Amniotic epithelial cell (primary cell): ENCODE measurements around the gene PRTG.
"Not testable (repeated sequence)": the region's sequence is repeated elsewhere in the genome, so short reads cannot be mapped to it uniquely, and the experiment has no call there.

ENCODE experiments used
- DNase-seq: peaks from one replicate; pipeline ENCODE4 v3.0.0-alpha.2; 2010; ENCODE audit warnings: low read depth

PRTG gene

DNA sequence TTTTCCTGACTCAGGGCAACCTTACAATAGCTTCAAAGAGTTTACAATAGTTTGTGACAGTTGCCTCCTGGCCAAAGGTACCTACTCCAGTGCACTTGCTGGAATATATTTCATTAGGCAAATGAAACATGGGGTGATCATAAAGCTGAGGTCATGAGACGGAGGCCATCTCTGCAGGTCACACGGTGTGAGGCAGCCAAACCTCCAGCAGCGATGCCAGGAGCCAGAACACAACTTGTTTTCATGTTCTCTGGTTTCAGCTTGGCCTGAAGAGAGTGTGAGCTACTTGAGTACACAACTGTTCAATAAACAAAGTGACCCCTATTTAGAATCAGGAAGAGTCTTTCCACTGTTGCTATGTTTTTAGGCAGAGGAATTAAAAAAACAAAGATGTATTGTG, 112.1 kb downstream of the PRTG start:
- no peak for DNase-seq

DNA sequence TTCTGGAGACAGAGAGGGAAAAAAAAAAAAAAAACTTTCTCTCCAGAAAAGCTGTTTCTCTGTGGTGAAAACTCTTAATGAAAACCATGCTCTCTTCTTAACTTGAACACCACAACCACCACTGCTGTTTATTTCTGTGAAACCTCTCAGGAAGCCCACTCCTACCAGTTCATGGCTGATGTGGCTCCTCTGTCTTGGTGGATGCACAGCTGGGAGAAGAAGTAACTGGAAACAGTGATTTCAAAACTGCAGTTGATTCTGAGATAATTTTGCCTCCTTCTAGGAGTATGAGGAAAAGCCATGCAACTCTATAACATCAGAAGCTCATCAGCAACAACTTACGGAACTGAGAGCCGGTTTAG, 114.6 kb downstream of the PRTG start:
- DNase-seq = peak; percentile 7

DNA sequence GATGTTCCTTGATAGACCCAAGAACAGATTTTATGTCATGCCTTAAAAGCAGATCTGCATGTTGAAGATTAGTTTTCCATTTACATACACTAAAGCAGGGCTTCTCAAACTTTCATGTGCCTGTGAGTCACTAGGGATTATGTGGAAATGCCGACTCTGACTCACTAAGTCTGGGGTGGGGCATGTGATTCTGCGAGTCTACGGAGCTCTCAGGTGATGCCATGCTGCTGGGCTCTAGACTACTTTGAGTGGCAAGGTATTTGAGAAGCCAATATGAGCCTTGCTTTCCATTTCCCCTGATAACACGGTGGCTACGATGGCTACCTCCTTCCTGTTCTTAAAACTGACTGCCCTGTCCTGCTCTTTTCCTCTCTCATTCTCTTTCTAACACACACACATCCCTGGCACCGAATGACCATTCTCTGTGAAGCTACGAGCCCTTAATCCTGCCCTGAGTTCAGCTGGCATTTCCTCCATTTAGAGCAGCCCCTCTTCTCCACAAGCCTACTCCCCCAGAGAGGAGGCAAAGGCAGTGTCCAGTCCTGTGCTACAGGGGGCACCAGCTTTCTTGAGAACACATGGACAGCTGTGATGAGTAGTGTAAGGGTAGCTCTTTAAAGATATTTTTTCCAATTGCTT, 115.1 kb downstream of the PRTG start:
- peak; percentile 95 for DNase-seq

DNA sequence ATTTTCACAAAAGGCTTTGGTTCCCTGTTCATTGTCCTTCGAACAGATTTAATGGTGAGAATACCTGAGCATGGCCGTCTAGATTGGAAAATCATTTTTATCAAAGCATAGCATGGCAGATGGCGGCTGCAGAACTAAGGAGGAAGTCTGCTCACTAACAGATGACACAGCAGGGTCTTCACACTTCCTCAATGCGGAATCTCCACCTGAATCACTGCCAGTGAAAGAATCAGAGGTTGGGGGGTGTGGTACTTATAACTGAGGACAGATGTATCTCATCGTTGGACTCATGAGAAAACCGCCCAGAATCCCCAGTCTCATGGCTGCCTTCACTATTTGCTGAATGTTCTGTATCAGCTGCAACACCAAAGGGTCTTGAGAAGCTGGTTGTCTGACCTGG, 123.2 kb downstream of the PRTG start:
- DNase-seq = no peak

DNA sequence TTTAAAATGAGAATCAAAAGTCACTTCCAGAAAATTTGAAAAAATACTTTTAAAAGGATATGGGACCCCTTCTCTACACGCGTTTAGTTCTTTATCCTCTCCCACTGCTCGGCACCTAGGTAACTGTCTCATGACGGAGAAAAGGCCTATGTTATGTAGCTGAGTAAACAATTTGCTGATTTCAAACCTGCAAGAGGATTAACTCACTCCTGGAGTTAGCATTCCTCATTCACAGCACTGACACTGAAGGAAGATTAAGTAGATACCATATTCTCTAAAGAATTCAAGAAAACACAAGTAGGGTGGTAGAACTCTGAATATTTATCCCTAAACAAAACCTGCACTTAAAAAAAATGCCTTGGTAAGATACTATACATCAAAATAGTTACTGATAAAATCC, 124.6 kb downstream of the PRTG start:
- DNase-seq = no peak

DNA sequence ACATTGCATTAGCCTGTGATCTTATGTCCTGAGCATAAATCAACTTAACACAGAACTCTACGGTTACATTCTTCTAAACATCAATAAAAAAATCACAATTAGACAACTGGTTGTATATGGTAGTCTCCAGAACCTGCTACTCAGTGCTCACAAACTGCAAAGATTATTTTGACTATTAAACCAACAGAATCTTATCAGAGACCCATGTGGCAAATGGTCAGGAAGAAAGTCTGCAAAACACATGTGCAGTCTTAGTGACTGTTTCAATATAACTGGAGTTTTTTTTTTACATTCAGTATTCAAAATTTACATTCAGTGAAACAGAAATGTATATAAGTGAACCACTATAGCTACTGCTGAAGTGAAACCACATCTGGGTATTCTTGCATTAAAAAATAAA, 127.5 kb downstream of the PRTG start:
- DNase-seq = no peak

DNA sequence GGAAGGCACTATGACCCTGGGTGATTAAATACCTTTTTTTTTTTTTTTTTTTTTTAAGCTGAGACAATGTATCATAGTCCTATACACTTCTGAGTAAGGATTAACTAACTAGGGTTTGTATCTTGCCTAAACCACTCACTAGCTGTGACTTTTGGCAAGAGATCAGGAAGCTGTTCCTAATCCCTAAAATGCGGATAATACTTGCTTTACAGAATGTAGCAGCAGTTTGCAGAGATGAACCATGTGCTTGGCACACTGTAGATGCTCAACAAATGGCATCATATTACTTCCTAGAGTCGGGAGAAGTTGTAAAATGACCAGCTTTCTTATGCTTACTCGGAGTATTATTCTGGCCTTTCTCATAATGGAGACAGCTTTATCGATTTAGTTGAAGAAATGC, 129.2 kb downstream of the PRTG start:
- no peak for DNase-seq

DNA sequence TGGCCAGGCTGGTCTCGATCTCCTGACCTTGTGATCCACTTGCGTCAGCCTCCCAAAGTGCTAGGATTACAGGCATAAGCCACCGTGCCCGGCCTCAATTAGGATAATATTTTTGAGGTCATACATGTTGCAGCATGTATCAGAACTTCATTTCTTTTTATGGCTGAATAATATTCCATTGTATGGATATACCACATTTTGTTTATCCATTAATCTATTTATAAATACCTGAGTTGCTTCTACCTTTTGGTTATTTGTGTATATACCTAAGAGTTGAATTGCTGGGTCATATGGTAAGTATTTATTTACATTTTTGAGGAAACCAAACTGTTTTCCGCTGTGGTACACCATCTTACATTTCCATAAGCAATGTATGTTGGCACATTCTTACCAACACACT, 136.7 kb downstream of the PRTG start:
- DNase-seq = no peak

DNA sequence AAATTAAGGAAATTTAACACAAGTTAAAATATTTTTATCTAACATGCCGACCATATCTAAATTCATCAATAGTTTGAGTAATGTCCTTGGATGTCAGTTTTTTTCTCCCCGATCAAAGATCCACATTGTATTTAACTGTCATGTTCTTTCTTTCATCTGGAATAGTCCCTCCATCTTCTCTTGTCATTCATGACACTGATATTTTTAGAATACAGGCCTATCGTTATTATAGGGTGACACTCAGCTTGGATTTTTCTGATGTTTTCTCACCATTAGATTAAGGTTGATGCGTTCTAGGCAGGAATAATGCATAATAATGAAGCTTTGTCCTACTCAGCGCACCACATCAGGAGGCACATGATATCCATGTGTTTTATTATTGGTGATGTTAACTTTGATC, 141.6 kb downstream of the PRTG start:
- DNase-seq = no peak

DNA sequence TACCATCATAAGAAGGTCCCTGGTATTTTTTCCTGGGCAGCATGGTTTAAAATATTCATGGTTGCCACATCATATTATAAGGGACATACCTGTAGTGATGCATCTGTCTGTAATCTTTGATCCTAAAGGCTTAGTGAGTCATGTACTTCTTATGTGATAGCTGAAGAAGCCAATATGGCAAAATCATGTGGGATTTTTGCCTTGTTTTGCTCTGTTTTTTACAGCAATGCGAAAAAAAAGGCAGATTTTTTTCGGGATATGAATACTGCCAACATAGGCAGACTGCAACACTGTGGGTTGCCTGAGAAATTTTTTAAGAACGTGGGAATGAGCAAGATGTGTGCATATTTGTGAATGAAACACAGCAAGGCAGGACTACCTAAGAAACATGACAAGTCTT, 143.5 kb downstream of the PRTG start:
- DNase-seq = no peak

DNA sequence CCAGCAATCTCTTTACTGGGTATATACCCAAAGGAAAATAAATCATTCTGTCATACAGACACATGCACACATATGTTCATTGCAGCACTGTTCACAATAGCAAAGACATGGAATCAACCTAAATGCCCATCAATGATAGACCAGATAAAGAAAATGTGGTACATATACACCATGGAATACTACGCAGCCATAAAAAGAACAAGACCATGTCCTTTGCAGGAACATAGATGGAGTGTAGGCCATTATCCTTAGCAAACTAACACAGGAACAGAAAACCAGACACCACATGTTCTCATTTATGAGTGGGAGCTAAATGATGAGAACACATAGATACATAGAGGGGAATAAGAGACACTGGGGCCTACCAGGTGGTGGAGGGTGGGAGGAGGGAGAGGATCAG, 149.9 kb downstream of the PRTG start:
- DNase-seq = not testable (repeated sequence)

DNA sequence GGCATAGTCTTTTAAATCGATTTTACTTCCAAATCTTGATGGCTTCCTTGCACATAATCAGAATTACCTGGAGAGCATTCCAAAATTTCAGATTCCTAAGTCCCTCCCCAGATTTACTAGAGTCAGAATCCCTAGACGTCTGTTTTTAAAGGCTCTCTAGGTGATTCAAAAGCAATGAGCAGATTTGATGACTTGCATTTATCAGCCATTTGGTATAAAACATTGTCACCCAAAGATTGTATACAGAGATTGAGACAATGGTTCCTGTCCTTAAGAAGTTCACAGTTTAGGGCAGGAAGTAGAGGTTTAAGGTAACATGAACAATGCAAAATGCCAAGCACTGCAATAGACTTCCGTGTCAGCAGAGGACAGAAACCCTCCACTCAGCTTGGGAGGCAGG, 152.2 kb downstream of the PRTG start:
- DNase-seq = no peak

DNA sequence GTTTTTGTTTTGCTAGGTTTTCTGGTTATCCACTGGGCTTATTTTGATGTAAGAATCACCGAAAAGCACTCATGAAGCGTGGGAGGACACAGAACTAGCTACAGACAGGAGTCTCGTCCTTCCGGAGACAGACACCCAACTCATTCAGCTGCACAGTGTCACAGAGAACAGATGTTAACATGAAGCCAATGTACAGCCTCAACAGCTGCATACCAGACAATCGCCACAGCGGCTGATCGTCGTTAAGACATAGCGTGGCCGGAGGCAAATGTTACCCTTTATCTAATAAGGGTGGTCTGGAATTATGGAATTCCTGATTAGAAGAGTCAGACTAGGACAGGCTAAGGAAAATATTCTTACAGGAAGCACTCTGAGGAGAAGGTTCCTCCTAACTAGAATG, 153.7 kb downstream of the PRTG start:
- no peak for DNase-seq

DNA sequence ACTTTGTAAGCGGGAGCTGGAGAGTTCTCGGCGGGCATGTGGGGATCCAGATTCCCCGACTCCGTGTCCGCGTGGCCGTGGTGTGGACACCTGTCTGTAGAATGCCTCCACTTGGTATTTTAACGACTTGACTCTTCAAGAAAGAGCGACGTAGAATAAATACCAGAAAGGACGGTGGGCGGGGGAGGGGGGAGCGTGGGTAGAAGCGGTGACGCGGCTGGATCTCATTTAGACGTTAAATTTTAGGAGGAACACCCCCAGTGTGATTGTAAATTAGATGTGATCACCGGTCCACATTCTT, 154.2 kb downstream of the PRTG start:
- no peak for DNase-seq

DNA sequence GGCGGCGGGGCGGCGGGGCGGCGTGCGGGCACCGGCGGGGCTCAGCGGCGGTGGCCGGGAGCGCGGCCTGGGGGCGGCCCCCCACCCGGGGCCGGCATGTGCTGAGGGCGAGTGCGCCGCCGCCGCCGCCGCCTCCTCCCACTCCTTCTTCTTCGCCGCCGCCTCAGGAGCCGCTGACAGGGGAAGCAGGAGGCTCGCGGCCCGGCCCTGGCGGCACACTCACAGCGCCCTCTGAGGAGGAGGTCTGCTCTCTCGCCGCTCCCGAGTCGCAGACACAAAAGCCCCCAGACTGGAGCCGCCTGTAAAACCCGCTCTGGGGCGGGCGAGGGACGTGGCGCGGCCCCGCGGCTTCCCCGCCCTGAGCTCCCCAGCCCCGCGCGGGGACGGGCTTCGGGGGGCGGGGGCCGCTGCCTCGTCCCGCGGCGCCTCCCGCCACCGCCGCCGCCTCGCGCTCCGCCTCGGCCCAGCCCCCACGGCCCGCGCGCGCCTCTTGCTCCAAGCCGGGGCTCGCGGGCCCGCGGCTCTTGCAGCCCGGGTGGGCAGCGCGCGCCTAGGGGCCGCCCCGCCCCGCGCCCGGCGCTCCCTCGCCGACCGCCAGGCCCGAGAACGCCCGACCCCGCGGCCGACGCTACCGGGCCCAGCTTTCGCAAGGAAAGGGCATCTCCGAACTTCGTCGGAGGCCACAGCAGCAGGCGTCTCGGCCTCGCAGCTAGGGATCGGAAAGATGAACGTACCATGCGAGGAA, 154.7 kb downstream of the PRTG start, which contains the start of gene PYGO1:
Gene PYGO1 (minus strand): TSS at position 276 of the 745 bp plus-strand sequence. CDS start 462 bp downstream, outside the sequence.
- peak; percentile 54 for DNase-seq

DNA sequence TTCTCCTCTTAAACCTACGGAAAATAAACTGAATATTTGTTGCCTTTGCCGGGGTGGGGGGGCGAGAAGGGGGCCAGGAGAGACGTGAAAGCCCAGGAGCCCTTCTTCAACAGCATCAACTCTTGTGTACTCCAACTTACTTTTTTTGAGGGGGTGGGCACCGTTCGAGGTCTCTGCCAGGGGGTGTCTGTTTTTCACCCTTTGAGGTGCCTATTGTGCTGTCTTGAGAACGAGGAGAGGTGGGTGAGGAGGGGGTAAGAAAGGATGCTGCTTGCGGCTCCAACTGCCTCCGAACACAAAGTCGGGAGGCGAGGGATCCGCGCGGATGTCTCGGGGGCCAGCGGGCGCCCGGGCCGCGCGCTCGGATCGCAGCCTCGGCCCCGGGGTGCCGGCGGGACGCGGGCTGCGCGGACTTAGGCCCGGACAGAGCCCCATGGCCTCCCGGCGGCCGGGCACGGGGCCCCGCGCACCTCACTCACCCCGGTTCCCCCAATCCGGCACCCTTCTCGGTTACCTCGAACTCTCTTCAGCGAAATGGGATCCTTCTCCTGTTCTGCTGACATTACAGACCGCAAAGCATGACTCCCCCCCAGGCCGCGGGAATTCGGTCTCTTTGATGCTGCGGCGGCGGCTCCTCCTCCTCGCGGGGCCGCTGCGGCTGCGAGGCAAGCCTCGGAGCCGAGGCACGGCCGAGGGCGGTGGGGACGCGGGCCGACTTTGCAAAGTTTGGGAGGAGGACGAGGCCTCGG, 155.5 kb downstream of the PRTG start:
- DNase-seq = peak; percentile 40

DNA sequence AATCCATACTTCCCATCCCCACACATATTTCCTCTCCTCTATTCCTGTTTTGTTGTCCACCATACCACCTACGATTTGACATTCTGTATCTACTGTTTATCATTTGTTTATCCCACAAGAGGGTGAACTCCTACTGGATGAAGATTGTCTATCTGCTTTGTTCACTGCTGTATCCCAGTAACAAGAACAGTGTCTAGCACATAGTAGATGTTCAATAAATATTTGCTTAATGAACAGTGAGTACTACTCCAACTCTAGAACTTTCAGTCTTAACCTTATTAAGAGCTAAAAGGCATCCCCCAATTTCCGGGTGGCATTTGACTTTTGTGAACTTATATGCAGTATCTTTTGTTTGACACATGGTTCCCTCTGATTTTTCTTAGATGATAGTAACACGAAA, 156.1 kb downstream of the PRTG start:
- DNase-seq = no peak

DNA sequence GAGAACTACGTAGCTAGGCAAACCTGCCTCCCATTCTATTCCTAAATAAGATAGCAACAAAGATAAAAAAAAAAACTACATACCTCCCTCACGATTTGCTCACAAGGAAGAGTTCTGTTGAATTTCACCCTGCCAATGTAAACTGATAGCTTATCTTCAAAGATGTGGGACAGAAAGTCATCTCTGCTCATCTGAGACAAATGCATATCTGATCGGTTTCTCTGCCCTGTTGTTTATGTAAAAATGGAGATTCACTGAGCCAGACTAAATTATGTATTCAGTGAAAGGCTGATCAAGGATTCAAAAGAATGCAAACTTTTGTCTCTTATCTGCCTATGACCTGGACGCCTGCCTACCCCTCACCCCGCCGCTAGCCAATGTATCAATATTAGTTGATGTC, 166.0 kb downstream of the PRTG start:
- DNase-seq = no peak

DNA sequence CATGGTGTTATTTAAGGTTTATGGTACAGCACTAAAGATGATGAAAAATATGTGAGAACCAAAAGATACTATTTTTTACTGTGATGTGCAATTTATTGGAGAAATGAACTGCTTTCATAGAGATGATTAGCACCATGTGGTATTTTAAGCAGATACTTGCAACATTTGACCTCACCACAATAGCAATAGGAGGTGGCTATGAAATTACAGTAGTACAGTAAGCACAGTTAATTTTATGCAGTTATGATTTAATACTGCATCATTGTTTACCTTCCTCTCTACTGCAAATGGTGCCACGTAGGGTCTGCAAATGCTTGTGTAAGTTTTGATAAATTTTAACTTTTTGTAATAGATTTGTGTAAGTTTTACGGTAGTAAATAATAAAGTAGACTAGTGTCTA, 168.9 kb downstream of the PRTG start:
- DNase-seq = no peak

DNA sequence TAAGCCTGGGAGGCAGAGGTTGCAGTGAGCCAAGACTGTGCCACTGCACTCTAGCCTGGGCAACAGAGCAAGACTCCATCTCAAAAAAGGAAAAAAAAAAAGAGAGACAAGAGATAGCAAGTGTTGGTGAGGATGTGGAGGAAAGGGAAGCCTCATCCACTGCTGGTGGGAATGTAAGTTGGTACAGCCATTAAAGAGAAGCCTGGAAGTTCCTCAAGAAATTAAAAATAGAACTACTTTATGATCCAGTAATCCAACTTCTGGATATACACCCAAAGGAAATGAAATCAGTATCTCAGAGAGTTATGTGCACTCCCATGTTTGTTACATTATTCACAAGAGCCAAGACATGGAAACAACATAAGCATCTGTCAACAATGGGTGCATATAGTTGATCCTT, 169.7 kb downstream of the PRTG start:
- no peak for DNase-seq

DNA sequence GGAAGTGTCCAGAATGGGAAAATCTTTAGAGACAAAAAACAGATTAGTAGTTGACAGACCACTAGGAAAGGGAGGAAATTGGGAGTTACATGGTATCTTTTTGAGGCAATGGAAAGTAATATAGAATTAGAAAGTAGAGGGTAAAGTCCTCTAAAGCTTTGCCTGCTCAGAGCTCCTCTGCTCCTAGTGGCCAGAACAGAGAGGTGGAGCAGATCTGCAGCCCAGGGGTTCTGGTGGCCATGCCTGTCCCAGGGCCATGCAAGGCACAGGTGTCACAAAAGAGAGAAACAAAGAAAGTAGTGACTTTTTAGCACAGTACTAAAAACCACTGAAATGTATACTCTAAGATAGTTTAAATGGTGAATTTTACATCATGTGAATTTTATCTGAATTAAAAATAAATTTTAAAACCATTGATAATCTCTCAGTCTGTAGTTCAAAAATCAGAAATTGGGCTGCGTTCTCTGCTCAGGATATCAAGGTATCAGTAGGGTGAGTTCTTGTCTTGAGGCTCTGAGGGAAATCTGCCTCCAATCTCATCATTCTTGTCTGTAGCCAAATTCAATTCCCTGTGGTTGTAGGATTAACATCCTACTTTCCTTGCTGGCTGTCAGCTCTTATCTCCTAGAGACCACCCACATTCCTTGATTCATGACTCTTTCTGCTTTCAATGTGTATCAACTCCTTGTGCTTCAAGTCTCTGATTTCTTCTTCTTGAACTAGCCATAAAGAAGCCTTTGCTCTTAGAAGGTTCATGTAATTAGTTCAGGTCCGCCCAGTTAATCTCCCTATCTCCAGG, 178.4 kb downstream of the PRTG start:
- no peak for DNase-seq

DNA sequence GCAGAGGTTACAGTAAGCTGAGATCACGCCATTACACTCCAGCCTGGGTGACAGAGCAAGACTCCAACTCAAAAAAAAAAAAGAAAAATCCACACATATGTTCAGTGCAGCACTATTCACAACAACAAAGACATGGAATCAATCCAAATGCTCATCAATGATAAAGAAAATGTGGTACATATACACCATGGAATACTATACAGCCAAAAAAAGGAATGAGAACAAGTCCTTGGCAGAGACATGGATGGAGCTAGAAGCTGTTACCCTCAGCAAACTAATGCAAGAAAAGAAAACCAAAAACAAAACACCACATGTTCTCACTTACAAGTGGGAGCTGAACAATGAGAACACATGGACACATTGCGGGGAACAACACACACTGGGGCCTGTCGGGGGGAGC, 180.4 kb downstream of the PRTG start:
- DNase-seq = no peak
